Measurements from ENCODE around the gene TRPM1. TPM values are rescaled to one million over a fixed set of nuclear protein-coding genes. Genes with fewer than 3 reads are reported as not detected.

Gene TRPM1
- total RNA-seq, result not detected

- DNase-seq (ENCODE audit: low spot score), result no peak
Measured at GRCh38 chr15:31101262-31102038, at the start of gene TRPM1. TSS of gene TRPM1 (minus strand) at chr15:31101725. CDS start at chr15:31081355, 20,370 bp downstream.

- DNase-seq (ENCODE audit: low spot score), result no peak
Measured at GRCh38 chr15:31150732-31151231, 49.3 kb upstream of the TRPM1 start.

GRCh38 chr15:31149987-31150386 lies 48.5 kb upstream of the TRPM1 start:
- DNase-seq (ENCODE audit: low spot score), result no peak

GRCh38 chr15:31149088-31149505 lies 47.6 kb upstream of the TRPM1 start:
- no peak for DNase-seq (ENCODE audit: low spot score)

- no peak for DNase-seq (ENCODE audit: low spot score)
Measured at GRCh38 chr15:31148297-31149087, 47.0 kb upstream of the TRPM1 start.

- no peak for DNase-seq (ENCODE audit: low spot score)
Measured at GRCh38 chr15:31147944-31148296, 46.4 kb upstream of the TRPM1 start.

- DNase-seq (ENCODE audit: low spot score), result no peak
Measured at GRCh38 chr15:31147456-31147855, 45.9 kb upstream of the TRPM1 start.

GRCh38 chr15:31145271-31145911 lies 43.9 kb upstream of the TRPM1 start:
- DNase-seq (ENCODE audit: low spot score), result no peak

GRCh38 chr15:31141792-31142191 lies 40.3 kb upstream of the TRPM1 start:
- DNase-seq (ENCODE audit: low spot score), result no peak

GRCh38 chr15:31136607-31137328 lies 35.2 kb upstream of the TRPM1 start:
- no peak for DNase-seq (ENCODE audit: low spot score)

- DNase-seq (ENCODE audit: low spot score), result no peak
Measured at GRCh38 chr15:31136016-31136415, 34.5 kb upstream of the TRPM1 start.

- DNase-seq (ENCODE audit: low spot score), result no peak
Measured at GRCh38 chr15:31135523-31135922, 34.0 kb upstream of the TRPM1 start.

GRCh38 chr15:31133890-31134289 lies 32.4 kb upstream of the TRPM1 start:
- DNase-seq (ENCODE audit: low spot score), result no peak

GRCh38 chr15:31131853-31132375 lies 30.4 kb upstream of the TRPM1 start:
- DNase-seq (ENCODE audit: low spot score), result no peak

- no peak for DNase-seq (ENCODE audit: low spot score)
Measured at GRCh38 chr15:31130576-31131237, 29.2 kb upstream of the TRPM1 start.

GRCh38 chr15:31129769-31130303 lies 28.3 kb upstream of the TRPM1 start:
- DNase-seq (ENCODE audit: low spot score), result no peak

GRCh38 chr15:31128919-31129768 lies 27.6 kb upstream of the TRPM1 start:
- peak; percentile 74 for DNase-seq (ENCODE audit: low spot score)

GRCh38 chr15:31128477-31128876 lies 27.0 kb upstream of the TRPM1 start:
- no peak for DNase-seq (ENCODE audit: low spot score)

- no peak for DNase-seq (ENCODE audit: low spot score)
Measured at GRCh38 chr15:31127596-31128261, 26.2 kb upstream of the TRPM1 start.
